HG02610 (cell line): Measurements from ENCODE around the gene LRRC23.
"Not testable (repeated sequence)": the region's sequence is repeated elsewhere in the genome, so short reads cannot be mapped to it uniquely, and the experiment has no call there.

Experiments used
- ATAC-seq: cut with Tn5 transposase; IDR thresholded peaks from one replicate; pipeline ENCODE4 v1.9.1; 2021; ENCODE audit warnings: mild to moderate bottlenecking, moderate library complexity; ENCODE audit not compliant: unreplicated experiment

The LRRC23 gene

GRCh38 chr12:6899837-6900519, 4.6 kb upstream of the LRRC23 start:
- ATAC-seq, result no peak

- no peak for ATAC-seq
Measured at GRCh38 chr12:6902448-6902847, 2.2 kb upstream of the LRRC23 start.

- ATAC-seq, result no peak
Measured at GRCh38 chr12:6903722-6904121, 900 bp upstream of the LRRC23 start.

GRCh38 chr12:6905414-6906040, 905 bp downstream of the LRRC23 start:
- no peak for ATAC-seq

GRCh38 chr12:6908141-6908540, 3.5 kb downstream of the LRRC23 start:
- not testable (repeated sequence) for ATAC-seq

- ATAC-seq, result no peak
Measured at GRCh38 chr12:6909421-6910145, 5.0 kb downstream of the LRRC23 start.

- no peak for ATAC-seq
Measured at GRCh38 chr12:6912164-6912935, 7.7 kb downstream of the LRRC23 start.

- ATAC-seq, result peak; percentile 62
Measured at GRCh38 chr12:6914246-6914946, 9.8 kb downstream of the LRRC23 start, which contains the start of gene ENO2. Gene ENO2, plus strand, starts transcription at chr12:6914580. Its CDS starts 1,253 bp downstream, at chr12:6915833.

- ATAC-seq, result no peak
Measured at GRCh38 chr12:6914947-6915788, 10.5 kb downstream of the LRRC23 start.

- ATAC-seq, result no peak
Measured at GRCh38 chr12:6915789-6916285, 11.2 kb downstream of the LRRC23 start.

GRCh38 chr12:6916426-6917200, 12.0 kb downstream of the LRRC23 start:
- no peak for ATAC-seq

GRCh38 chr12:6917491-6918231, 13.0 kb downstream of the LRRC23 start:
- ATAC-seq, result no peak

GRCh38 chr12:6919588-6919987, 15.0 kb downstream of the LRRC23 start:
- ATAC-seq, result no peak

- ATAC-seq, result no peak
Measured at GRCh38 chr12:6921539-6921938, 16.9 kb downstream of the LRRC23 start.

- ATAC-seq, result no peak
Measured at GRCh38 chr12:6921996-6922946, 17.6 kb downstream of the LRRC23 start.

- no peak for ATAC-seq
Measured at GRCh38 chr12:6923003-6923732, 18.5 kb downstream of the LRRC23 start.
